GM18505 (cell line): ENCODE results near the gene EDIL3.

Experiments used
- ATAC-seq: cut with Tn5 transposase; IDR thresholded peaks from one replicate; pipeline ENCODE4 v1.9.1; 2021; ENCODE audit not compliant: unreplicated experiment
- POLR2A ChIP-seq: IDR thresholded peaks from 4 replicates; pipeline ENCODE4 v1.6.1; 2011; ENCODE audit warnings: borderline replicate concordance; ENCODE audit not compliant: insufficient read depth, insufficient read length; ENCODE audit errors: extremely low read depth

The EDIL3 gene

DNA sequence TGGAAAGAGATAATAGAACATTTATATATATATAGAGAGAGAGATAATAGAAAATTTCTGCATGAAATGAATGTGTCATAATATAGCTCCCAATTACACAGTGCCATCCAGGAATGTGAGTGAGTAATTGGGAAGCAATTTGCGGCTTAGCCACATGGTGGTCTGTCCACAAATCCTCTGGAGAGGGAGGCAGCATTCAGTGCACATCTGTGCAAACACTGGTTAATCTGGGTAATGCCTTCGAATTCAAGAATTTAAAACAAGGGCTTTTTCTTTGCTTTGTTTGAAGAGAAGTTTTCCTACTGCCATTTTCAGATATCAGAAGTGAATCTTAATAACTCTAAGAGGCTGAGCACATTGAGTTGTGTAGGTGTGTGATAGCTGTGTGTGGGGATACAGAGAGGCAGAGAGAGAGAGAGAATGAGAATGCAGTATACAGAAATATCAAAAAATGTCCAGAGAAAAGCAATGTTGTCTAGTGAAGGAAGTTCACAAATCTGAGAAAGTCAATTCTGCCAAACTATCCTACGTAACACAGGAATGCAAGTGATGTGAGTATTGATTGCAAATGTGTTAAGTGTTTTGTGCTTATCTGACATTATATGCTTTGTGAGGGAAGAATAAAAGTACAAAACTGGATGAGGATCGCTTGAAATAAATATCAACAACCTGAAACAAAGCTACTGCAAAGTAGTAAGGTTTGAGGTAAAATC, 134.6 kb downstream of the EDIL3 start:
- ATAC-seq, result no peak
- no peak for TF ChIP-seq POLR2A

DNA sequence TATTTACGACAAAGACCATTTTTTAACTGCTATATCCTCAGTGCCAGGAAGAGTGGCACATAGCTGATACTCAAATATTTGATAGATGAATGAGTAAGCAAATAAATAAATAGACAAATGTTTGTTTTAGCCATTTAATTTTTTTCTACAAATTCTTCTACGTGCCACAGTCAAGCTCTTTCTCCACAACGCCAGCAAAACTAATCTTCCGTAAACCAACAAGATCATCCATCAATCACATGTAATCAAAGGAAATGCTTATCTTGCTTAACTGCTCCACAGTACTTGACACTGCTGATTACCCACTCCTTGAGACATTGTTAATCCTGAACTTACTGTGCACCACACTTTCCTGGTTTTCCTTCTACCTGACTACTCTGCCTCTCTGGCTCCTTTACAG, 136.7 kb downstream of the EDIL3 start:
- TF ChIP-seq POLR2A, result no peak
- no peak for ATAC-seq

DNA sequence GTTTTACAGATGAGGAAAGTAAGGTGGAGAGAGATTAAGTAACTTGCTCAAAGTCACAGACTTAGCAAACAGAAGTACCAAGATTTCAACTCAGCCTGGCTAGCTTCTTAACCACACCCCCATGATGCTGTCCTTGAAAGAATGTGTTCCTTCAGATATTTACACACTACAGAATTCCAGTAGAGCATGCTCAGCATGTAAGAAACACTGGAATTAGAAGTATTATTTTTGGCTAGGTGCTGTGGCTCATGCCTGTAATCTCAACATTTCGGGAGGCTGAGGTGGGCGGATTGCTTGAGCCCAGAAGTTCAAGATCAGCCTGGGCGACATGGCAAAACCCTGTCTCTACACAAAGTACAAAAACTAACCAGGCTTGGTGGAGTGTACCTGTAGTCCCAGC, 142.4 kb downstream of the EDIL3 start:
- ATAC-seq, result no peak
- TF ChIP-seq POLR2A, result no peak

DNA sequence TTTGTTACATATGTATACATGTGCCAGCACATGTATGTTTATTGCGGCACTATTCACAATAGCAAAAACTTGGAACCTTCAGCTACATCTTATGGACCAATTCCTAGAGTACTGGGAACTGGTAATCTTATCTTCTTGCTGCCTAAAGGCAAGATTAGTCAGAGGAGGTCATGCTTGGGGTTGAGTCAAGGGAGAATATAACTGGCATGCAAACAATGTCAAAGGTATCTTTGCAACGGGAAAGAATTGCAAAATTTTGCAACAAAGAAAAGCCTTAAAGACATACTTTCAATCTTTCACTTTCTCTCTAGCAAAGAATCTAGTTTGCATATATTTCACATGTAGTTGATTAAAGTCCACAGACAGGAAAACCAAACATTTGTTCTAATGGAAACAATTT, 145.2 kb downstream of the EDIL3 start:
- no peak for TF ChIP-seq POLR2A
- ATAC-seq, result no peak

DNA sequence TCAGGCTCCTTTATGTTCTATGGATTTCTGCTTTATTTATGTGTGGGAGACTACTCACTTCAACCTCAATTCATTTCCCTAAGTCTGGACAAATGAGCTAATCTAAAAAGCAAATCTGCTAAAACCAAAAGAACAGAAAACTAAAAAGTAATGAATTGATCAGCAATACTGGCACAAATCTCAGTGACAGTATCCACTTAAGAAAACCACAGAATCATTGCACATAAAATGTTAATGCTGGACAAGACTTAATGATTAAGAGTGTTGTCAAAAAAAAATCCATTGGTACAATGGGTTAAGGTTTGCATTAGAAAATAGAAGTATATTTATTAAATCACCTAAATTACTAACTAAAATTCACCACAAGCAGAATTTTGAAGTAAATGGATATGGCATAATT, 147.6 kb downstream of the EDIL3 start:
- ATAC-seq, result no peak
- no peak for TF ChIP-seq POLR2A

DNA sequence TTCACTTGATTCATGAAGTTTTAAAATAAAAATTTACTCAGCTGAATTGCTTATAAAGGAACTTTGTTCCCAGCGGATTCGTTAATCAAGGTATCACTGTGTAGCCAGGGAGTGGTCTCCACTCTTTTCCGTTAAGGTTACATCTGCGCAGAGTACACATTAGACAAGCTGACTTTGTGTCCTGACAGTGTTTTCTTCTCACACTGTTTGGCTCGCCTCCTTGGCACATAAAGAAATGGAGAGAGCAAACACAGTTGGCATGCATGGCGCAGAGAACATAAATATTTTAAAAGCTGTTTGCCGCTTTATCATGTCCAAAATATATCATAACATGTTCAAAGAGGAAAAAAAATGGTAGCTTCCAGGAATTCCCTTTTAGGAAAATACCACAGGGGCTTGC, 153.2 kb downstream of the EDIL3 start:
- TF ChIP-seq POLR2A, result no peak
- ATAC-seq, result no peak

DNA sequence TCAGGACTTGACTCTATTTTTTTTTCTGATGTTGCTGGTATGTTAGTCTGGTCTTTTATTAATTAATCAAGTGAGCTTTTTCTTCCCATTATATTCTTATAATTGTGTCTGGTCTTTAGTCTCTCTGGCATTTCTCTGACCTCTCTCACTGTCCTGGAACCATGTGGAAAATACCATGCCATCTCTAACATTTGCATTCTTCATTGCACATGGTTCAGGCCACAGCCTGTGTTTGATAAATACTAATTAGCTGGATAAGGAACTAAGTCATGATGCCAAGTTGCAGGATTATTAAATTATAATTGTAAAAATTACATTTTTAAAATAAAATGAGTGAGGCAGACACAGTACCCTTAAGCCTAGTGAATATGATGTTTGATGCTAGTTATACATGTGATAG, 155.6 kb downstream of the EDIL3 start:
- TF ChIP-seq POLR2A, result no peak
- no peak for ATAC-seq

DNA sequence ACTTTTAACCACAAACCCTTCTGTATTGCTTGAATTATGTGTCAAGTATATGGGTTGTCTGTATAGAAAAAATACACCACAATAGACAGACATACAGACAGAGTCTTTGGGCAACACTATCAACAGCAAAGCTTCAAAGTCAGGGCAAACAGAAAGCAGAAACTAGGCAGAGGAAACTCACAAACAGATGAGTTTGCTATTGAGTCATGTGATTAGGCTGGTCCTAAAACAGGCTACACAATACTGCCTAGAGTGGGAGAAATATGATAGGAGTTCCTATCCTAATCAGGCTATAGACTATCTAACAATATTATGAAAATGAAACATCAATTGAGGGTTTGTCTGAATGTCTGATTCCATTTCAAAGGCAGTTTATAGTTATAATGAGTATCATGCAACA, 156.4 kb downstream of the EDIL3 start:
- no peak for TF ChIP-seq POLR2A
- ATAC-seq, result no peak

DNA sequence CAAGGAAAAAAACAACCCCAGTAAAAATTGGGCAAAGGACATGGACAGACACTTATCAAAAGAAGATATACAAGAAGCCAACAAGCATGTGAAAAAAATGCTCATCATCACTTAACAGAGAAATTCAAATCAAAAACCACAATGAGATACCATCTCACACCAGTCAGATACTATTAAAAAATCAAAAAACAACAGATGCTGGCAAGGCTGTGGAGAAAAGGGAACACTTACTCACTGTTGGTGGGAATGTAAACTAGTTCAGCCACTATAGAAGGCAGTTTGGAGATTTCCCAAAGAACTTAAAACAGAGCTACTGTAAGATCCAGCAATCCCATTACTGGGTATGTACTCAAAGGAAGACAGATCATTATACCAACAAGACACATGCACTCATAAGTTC, 157.4 kb downstream of the EDIL3 start:
- ATAC-seq, result no peak
- no peak for TF ChIP-seq POLR2A

DNA sequence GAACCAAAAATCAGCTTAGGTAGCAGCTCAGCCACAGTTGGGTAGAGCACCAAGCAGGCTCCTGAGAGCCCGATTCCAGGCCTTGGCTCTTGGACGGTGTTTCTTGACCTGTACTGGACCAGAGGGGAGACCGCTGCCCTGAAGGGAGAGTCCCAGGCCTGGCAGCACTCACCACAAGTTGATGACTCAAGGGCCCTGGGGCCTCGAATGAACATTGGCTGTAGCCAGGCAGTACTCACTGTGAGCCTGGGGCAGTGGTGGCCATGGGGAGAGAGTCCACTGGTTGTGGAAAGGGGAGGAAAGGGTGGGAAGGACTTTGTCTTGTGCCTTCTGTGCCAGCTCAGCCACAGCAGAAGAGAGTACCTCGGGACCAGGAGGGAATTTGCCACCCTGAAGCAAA, 166.1 kb downstream of the EDIL3 start:
- ATAC-seq, result no peak
- no peak for TF ChIP-seq POLR2A

DNA sequence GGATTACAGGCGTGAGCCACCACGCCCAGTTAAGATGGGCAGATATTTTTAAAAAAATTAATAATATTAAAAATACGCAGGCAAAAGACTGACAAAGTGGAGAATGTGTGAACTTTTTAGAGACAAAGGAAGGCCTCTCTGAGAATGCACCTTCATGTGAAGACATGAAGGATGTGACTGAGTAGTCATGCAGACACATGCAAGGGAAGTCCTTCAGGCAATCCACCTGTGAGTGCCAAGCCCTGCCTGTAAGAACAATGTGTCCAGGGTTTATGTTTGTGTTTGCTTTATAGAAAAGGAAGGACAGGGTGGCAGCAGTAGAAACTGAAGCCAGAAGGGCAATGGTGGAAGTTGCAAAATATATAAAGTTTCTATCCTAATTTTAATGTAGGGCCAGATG, 169.2 kb downstream of the EDIL3 start:
- ATAC-seq, result no peak
- no peak for TF ChIP-seq POLR2A

DNA sequence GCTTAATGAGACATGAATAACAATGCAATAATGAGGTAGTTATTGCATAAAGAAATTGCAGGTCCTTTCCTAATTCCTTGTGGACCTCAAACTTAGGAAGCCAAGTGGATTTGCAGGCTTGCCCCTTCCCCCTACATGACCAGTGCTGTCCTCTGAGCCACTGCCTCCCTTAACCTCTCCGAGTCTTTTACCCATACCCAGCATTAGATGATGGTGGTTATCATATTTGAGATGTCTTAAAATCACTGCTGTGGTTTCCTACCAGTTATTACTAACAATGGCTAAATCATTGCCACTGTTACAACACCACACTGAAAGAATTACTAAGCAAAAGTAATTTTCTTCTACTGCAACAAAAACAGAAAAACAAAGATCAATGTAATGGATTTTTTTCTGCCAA, 170.8 kb downstream of the EDIL3 start:
- no peak for TF ChIP-seq POLR2A
- ATAC-seq, result no peak

DNA sequence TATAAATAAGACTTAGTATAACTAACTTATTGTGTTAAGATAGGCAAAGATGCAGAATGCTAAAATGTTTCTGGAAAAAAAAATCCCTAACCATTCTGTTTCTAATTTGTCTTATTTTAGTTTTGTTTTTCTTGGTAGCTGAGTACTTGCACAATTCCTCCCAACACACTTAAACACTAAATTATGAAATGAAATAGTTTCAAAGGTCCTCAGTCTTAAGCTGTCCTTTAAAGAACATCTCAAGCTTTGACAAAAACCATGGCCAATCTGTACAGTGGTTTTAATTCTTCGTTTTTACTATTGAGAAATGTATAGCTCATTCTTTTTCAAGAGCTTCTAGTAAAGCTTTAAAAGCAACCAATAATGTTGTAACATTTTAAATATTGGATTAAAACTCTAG, 171.5 kb downstream of the EDIL3 start:
- no peak for ATAC-seq
- no peak for TF ChIP-seq POLR2A

DNA sequence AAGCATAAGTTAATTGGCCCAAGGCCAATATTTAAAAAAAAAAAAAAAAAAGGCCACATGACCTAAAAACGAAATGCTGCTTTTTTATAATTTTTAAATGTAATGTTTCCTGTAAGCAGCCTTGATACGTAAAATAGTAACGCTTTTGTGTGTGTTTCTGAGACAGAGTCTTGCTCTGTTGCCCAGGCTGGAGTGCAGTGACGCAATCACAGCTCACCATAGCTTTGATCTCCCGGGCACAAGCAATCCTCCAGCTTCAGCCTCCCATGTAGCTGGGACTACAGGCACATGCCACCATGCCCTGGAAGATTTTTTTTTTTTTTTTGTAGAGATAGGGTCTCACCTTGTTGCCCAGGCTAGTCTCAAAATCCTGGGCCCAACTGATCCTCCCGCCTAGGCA, 179.9 kb downstream of the EDIL3 start:
- ATAC-seq, result no peak
- TF ChIP-seq POLR2A, result no peak

DNA sequence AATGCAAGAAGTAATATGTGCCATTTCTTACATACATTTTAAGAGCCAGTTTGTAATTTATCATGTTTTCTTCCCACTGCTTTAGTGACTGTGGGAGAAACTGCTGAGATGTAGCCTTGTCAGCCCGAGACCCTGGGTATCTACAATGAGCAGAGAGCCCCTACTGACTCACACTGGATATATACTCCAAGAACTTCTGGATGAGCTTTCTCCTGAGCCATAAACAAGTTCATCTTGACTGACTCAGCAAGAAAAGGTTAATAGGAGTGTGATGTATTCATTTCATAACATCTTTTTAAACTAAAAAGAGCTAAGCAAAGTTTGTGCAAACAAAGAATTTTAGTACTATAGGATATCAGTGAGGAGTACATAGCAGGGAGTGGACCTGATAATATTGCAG, 182.5 kb downstream of the EDIL3 start:
- no peak for TF ChIP-seq POLR2A
- ATAC-seq, result no peak
